HT-29 (cell line): ENCODE data around the gene F13B. TPM values are rescaled to one million over a fixed set of nuclear protein-coding genes. Genes with fewer than 3 reads are reported as not detected.

Source experiments
- total RNA-seq: library from RNA; depleted of rRNA; stranded (reverse); fragments of >200 nt; shearing (Covaris generic); gene quantifications from 2 replicates; pipeline ENCODE4 v1.2.3, GENCODE V29; 2014; rRNA removed

Gene F13B
- total RNA-seq, 1 experiment from 2014 or later: 0.10 TPM

Other genes with a start within 250 kb of the F13B start
- not detected in 2 replicates for gene CFHR1, start 247.5 kb downstream of the F13B start, total RNA-seq
- gene CFHR4, start 179.2 kb downstream of the F13B start, total RNA-seq: not detected in 2 replicates
- gene CFHR2, start 123.5 kb downstream of the F13B start, total RNA-seq: not detected in 2 replicates
- not detected in 2 replicates for gene CFHR5, start 89.7 kb downstream of the F13B start, total RNA-seq
- gene ASPM, start 79.4 kb upstream of the F13B start, total RNA-seq: 23.0 and 23.5 TPM in 2 replicates
- 1.6 and 1.7 TPM in 2 replicates for gene ZBTB41, start 134.0 kb upstream of the F13B start, total RNA-seq
- not detected in 2 replicates for gene CRB1, start 201.0 kb upstream of the F13B start, total RNA-seq